Activated CD4-positive, alpha-beta T cell treated with anti-CD3 and anti-CD28 coated beads, Interleukin-2, amount 50 U/mL, for 48 hours (primary cell): Measurements from ENCODE around the gene SYDE2.
"Not testable (repeated sequence)": the region's sequence is repeated elsewhere in the genome, so short reads cannot be mapped to it uniquely, and the experiment has no call there.

Experiments used
- DNase-seq, 2 experiments: peaks; one replicate each; pipeline ENCODE4 v3.0.0-alpha.2; 2020

The SYDE2 gene, protein sequence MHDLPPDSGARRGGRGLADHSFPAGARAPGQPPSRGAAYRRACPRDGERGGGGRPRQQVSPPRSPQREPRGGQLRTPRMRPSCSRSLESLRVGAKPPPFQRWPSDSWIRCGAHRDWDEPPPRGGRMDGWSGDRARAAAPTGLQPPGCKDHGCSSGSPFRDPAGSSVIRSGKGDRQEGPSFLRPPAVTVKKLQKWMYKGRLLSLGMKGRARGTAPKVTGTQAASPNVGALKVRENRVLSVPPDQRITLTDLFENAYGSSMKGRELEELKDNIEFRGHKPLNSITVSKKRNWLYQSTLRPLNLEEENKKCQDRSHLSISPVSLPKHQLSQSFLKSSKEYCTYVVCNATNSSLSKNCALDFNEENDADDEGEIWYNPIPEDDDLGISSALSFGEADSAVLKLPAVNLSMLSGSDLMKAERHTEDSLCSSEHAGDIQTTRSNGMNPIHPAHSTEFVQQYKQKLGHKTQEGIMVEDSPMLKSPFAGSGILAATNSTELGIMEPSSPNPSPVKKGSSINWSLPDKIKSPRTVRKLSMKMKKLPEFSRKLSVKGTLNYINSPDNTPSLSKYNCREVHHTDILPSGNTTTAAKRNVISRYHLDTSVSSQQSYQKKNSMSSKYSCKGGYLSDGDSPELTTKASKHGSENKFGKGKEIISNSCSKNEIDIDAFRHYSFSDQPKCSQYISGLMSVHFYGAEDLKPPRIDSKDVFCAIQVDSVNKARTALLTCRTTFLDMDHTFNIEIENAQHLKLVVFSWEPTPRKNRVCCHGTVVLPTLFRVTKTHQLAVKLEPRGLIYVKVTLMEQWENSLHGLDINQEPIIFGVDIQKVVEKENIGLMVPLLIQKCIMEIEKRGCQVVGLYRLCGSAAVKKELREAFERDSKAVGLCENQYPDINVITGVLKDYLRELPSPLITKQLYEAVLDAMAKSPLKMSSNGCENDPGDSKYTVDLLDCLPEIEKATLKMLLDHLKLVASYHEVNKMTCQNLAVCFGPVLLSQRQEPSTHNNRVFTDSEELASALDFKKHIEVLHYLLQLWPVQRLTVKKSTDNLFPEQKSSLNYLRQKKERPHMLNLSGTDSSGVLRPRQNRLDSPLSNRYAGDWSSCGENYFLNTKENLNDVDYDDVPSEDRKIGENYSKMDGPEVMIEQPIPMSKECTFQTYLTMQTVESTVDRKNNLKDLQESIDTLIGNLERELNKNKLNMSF

DNA sequence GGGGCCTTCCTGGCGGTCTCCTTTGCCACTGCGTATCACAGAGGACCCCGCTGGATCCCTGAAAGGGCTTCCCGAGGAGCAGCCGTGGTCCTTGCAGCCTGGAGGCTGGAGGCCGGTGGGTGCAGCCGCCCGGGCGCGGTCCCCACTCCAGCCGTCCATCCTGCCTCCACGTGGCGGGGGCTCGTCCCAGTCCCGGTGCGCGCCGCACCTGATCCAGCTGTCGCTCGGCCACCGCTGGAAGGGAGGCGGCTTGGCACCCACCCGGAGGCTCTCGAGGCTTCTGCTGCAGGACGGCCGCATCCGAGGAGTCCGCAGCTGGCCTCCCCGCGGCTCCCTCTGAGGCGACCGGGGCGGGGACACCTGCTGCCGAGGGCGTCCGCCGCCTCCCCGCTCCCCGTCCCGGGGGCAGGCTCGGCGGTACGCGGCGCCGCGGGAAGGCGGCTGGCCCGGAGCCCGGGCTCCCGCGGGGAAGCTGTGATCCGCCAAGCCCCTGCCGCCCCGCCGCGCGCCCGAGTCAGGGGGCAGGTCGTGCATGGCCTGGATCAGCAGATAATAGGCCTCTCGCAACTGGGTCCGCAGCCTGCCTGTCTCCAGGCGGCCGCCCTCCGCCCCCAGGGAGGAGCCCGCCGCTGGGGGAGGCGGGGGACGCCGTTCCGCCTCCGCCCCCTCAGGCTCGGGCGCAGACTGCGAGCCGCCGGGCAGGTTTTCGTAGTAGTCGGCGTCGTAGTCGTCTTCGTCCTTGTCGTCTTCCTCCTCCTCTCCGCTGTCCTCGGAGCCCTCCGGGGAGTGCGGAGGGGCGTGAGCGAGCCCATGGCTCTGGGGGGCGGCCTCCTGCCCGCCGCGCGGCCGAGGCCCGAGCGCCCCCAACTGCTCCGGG is at the start of gene SYDE2:
TSS of gene SYDE2 (minus strand) at position 554 of the 877 bp plus-strand sequence. CDS start at position 534, 20 bp downstream.
- DNase-seq: peak; percentile 64 to 68

DNA sequence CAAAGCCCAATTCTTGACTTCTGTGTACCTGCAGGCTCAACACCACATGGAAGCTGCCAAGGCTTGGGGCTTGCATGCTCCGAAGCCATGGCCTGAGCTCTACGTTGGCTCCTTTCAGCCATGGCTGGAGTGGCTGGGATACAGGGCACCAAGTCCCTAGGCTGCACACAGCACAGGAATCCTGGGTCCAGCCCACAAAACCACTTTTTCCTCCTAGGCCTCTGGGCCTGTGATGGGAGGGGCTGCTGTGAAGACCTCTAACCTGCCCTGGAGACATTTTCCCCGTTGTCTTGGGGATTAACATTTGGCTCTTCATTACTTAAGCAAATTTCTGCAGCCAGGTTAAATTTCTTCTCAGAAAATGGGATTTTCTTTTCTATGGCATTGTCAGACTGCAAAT is 48.2 kb upstream of the SYDE2 start:
- DNase-seq: not testable (repeated sequence)

DNA sequence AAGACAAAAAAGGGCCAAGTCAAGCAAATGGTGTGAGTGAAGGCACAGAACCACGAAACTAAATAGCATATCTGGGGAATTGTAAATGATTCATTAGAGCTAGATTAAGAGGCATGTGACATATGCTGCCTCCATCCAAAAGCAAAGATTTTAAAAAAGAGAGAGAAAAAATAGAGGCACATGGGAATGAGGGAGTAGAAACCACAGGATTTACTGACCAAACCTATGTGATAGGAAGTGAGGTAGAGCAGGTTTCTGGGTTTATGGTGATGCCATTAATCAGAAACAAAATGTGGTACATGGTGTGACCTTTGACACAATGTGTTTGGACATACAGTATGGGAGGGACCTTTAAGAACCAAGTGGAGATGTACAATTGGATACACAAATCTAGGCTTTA is 45.1 kb upstream of the SYDE2 start:
- DNase-seq: no peak

DNA sequence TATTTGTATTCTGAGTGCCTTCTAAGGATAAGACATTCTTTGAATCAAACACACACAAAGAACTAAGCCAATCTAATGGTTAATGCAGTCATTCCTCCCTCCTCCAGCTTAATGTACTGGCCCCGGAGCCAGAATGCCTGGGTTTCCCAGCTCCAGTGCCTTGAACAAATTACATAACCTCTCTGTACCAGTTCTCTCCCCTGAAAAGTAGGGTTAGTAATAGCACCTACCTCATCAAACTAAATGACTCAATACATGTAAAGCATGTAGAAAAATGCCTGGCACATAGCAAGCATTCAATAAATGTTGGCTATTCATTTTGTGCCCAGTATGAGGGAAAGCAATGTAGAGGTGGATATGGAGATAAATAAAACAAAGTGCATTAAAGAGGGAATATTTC is 44.6 kb upstream of the SYDE2 start:
- DNase-seq: no peak

DNA sequence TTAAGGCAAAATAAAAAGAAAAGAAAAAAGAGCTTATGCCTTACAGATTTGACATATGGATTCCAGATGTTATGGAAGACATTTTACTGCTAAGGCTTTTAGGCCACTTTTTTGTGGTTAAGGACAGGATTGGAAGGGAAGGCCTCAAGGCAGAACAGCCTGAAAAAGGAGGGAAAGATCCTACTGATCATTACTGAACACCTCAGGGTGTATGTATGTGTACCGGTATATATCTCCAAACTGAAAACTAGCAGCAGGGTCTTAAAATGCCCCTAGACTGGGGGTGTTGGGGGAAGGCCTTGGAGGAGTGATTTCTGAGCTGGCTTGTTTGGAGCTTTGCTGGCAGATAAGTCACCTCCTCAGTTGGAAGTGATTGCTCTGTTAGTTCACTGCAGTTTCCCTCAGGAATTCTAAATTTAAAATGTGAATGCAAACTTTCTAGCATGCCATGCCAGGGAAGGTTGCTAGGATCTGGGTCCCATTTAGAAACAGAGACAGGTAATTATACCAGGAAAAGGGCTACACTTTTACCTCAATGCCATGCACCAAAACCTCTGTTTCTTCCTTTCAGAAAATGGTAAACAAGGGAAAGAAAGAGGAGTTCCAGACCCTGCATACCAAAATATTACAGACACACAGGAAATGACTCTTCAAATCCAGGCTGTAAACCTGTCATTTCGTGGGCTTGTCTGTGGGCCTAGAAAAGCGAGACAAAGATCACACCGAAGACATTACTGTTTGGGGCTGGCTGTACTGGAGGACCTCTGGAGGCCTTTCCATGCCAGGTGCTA is 43.6 kb upstream of the SYDE2 start:
- no peak for DNase-seq

DNA sequence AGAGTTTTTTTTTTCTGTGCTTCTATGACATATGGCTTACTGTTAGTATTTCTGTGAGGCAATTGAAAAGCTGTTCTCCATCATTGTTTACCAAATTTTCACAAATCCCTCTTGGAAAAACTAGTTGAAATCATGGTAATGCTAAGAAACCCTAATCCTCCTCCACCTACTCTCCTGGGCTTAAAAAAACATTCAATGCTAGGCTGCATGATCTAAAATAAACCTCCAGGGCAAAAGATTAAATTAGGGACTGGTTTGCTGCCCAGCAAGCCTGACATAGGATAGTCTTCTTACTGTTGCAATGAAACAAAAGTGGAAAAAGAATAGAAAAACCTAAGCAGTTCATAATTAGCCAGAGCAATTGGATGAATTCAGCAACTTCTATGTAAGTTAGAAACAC is 42.6 kb upstream of the SYDE2 start:
- no peak for DNase-seq

DNA sequence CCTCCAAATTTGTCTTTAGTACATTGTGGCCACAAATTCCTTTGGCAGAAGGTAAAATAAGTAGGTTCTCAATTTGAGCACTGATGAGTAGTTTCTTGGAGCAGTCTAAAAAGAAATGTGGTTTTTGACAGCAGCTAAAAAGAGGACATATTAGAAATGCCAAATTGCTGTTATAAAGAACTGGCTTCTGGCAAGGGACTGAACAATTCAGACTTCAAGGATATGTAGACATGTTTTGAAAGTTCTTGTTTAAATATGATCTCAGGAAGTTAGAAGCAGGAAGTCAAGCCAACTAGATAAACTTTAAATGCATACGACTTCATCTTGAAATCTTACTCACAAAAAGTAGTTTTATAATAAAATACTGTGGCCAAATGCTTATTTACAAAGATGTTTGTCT is 39.8 kb upstream of the SYDE2 start:
- DNase-seq: no peak

DNA sequence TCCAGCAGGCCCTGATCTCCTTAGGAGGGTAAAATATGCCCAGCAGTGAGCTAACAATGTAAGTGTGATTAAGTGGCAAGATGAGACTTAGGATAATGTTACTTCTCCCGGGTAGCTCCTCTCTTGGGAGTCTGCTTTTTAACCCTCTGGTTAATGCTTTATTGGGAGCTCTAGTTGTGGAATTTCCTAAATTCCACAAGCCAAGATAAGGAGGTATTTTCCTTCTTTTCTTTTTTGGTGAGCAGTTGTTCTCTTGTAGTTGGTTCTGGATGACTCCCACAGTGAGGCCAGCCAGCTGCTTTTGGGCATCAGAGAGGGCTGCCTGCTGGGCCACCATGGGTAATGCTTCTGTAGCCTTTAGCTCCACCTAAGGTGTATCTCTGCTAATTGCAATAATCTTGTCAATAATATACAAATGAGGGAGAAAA is 39.4 kb upstream of the SYDE2 start:
- DNase-seq: peak in 1 of 2 experiments; percentile 12

DNA sequence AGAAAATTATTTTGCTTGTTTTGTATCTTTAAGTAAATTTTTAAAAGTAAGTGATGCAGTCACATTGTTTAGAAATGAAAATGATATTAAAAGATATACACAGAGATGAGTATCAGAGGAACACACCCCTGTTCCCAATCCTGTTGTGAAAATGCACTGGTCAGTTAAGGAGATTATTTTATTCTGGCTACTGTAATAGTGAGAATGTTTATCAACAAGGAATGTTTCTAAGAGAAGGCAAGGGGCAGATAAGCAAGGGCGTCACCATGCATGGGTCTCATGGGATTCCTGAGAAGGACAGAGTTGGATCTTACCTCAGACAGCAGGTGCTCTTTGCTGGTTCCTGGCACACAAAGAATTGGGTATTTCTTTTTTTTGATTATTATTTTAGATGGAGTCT is 36.8 kb upstream of the SYDE2 start:
- no peak for DNase-seq

DNA sequence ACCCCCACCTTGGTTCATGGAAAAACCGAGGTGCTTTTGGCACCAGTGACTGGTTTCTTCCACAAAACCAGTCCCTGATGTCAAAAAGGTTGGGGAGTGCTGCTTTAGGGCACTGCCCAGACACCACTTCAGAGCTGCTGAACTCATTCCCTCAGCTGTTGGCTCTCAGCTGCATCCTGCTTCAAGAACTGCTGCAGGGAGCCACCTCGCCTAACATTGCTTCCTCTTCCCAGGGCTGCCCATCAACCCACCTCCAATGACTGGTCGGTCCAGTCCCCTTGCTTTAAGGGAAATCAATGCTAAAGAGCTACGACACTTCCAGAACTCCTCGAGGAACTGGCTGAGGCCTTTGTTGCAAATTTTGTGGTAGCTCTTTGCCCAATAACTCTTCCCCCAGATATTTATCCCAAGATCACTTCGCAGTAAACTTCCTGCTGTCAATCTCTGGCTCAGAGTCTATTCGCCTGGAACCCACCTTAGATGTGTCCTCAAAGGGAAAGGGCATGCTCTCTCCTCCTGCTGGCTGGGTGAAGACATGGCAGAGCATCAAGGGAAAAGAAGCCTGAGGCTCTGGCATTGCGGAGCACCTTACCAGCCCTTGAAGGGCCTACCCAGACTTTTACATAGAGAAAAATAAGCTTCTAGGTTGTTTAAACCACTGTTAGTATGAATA is 29.6 kb upstream of the SYDE2 start:
- DNase-seq: no peak

DNA sequence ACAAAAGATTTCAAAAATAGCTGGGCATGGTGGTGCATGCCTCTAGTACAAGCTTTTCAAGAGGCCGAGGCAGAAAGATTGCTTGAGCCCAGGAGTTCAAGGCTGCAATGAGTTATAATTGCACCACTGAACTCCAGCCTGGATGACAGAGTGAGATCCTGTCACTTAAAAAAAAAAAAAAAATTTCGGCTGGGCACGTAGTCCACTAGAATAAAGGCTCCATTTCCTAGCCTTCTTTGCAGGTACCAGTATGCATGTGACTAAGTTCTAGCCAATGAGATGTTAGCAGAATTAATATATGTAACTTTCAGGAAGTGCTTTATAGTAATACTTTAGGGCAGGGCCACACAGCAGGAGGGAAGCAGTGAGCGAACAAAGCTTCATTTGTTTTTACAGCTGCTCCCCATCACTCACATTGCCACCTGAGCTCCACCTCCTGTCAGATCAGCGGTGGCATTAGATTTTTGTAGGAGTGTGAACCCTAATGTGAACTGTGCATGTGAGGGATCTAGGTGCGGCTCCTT is 28.8 kb upstream of the SYDE2 start:
- no peak for DNase-seq

DNA sequence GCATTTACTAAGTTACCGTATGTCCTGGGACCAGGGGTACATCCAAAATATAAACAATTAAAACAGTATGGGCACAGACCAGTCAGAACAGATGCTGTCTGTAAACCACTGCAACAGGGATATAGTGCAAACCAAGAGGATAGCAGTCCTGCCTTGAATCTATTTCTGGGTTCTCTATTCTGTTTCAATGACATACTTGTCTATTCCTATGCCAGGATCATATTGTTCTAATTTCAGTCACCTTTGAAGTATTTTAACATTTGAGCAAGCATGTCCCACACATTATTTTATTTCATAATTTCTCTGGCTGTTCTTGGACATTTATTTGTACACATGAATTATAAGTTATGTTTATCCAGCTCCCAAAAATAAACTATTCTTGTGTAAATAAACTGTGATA is 28.2 kb upstream of the SYDE2 start:
- DNase-seq: no peak

DNA sequence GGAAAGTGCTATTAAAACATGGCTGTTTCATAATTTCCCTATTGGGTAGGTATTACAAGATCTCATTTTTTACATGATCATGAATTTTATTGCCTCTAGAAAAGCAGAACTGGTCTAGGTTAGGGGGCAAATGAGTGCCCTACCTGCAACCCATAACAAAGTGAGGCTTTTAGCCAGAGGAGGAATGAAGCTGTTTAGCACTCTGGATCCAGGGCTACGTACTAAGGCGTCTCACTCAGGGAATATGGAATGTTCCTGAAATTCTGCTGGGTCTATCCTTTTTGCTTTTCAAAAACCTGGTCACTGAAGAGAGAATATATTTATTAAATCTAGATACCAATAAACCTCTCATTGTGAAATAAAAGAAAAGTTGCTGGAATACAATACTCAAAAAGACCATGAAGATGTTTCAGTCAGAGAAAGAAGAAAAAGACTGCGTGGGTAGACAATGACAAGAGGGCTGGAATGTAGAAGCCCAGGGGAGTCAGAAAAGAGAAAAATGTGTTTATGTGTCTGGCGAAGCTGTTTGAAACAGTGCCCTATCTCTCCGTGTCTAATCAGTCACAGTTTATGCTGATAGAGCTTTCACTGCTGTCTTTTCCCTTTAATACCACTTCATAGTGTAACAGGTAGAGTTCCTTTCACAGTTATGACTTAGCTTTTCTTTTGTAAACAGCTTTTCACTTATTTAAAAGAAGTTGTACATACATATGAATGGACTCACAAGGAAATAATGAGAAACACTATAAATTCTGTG is 25.0 kb upstream of the SYDE2 start:
- no peak for DNase-seq

DNA sequence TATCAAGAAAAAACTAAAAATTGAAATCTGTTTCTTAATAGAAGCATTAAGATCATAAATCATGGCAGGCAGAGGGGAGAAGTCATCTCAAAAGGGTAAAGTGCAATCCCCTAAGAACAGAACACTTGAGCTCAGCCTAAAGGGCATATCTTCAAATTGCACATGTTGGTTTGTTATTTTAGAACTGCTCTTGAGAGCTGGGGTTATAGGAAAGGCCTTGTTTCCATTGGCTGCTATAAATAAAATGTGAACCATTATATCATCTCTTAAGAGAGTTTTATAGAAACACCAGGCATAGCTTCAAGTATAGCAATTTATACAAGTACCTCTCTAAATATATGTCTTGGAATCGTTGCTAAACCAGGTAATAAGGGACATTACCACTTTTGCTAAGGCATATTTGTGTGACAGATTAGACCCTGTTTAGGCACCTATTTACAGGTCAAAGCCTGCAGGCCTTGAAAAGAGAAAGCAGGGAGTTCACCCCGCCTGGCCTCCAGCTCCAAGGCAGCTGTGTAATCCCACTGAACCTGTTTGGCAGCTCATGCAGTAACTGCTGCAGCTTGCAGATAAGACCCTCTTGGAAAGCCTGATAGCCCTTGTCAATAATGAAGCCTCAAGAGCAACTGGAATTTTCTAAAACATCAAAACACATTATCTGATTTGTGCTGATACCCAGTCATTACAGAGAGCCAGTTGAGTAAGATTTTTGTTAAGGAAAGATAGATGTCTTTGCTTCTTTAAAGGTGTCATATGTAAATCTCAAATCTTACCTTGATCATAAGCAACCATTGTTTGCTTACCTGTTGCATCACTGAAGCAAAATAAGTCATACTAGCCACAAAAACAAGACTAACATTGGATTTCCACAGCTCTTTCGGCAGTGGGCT is 24.2 kb upstream of the SYDE2 start:
- DNase-seq: no peak

DNA sequence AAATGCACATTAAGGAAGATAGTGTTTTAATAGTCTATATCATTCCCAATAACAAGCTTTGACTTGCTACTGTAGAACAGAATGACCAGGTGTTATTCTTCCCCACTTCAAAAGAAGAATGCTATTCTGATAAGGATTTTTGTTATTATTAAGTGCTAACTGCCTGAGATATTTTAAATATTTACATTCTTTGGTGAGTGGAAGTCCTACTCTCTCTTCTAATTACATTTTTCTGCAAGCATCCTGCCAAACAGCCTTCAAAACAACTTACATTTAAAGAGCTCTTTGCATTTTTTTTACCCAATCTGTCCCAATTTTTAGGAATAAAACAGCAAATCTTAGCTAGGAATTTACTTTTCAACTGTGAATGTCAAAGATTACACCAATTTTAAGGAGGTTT is 23.5 kb upstream of the SYDE2 start:
- DNase-seq: no peak

DNA sequence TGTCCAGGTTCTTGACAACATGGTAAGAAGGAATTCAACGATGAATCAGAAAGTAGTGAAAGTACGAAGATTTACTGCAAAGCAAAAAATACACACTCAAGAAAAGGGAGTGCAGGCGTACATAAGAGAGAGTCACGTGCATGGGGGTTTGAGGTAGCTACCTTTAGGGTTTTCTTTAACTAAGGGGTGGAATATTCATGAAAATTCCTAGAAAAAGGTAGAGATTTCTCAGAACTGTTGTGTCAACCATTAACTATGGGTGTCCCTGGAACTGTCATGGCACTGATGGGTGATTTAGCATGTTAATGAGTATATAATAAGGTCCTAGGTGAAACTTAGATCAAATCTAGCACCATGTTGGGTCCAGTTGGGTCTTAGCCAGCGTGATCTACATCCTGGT is 22.5 kb upstream of the SYDE2 start:
- DNase-seq: no peak

DNA sequence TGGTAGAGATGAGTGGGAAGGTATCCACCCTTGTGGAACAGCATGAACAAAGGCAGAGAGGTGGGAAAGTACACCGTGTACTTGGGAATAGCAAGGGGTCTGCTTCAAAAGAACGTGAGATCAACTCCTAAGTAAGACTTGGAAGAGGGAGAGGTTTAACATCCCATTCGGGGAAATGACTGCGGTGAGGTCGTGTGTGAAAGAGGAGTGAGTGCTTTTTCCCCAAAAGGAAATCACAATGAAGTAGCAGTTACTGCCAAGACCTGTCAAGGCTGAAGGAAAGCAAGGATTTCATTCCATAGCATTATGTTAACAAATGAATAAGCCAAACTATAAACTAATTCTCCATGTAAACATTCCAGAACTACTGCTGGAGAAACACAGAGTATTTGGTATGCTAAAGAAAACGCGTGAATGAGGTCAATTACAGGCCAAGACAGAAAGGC is 20.0 kb upstream of the SYDE2 start:
- no peak for DNase-seq

DNA sequence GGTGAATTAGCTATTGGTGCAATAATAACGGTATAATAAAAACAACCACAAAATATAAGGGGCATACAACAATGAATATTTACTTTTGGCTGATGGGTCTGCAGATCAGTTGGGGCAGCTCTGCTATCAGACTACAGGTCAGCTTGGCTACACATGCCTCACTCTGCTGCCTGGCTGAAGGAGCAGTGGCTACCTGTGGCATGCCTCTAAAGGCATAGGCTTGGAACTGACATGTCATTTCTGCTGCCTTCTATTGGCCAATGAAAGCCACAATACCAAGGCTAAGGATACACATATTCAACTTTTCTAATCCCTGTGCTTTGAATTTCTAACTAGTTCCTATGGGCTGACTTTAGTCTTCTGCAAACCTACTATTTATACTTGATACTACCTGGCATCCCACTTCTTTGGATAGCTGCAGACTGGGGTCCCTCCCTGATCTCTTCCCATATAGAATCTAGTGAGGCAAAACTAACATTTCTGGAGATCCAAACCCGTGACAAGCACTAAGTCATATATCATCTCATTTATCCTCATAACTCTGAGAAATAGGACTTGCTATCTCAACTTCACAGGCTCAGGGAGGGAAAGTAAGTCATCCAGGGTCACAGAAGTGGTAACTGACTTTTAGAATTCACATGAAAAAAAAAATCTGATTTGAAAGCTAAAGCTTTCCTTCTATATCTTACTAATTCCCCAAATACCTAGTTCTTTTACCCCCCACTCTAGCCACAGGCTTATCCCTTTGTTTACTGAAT is 19.2 kb upstream of the SYDE2 start:
- no peak for DNase-seq
